IPS-18c (cell line): ENCODE measurements around the gene ACACB.
"Not testable (repeated sequence)": the region's sequence is repeated elsewhere in the genome, so short reads cannot be mapped to it uniquely, and the experiment has no call there.

Source experiments
- H3K4me3 ChIP-seq: 2 replicates; pipeline ENCODE4 v1.7.0; 2013; ENCODE audit warnings: low read depth, mild to moderate bottlenecking, low read length, moderate library complexity; ENCODE audit not compliant: insufficient read depth
- H3K9me3 ChIP-seq: one replicate; pipeline ENCODE4 v1.6.1; 2013; ENCODE audit warnings: mild to moderate bottlenecking, low read length, moderate library complexity; ENCODE audit not compliant: control insufficient read depth, insufficient read depth

The ACACB gene

DNA sequence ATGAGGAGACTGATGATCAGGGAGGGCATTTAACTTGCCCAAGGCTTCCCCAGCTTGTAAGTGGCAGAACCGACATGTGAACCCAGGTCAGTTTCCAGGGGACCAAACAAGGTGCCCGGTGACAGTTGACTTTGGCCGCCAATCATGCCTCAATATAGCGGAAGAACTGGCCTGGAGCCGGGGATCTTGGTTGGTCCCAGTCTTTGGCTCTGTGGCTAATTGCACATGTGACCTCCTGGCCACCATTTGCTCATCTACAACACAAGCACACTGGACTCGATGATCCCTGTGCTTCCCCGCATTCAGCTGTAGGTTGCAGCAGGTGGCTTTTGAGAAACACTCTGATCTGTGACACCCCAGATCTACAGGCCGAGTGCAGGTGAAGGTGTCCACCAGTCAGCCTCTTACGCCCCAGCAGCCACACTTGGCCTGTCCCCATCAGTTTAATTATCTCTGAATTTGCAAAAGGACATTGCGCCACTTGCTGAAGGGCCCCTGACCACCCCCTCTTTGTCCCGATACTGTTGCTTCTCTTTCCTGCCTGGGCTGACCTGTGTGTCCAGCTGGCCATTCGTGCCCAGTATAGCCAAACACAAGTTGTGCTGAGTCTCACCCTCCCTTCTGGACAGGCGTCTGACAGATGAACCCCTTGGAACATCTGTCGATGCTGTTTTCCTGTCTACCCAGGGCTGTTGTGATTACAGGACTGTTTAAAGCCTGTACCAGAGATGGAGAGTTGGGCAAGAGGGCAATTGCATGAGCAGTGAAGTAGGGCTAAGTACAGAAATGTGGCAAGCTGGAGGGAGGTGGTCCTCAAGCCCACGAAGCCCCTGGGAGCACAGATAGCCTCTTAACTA lies 14.1 kb downstream of the ACACB start:
- no peak overlapping the region for H3K4me3 ChIP-seq
- no peaks in the 10 kb centered on the region for H3K9me3 ChIP-seq

DNA sequence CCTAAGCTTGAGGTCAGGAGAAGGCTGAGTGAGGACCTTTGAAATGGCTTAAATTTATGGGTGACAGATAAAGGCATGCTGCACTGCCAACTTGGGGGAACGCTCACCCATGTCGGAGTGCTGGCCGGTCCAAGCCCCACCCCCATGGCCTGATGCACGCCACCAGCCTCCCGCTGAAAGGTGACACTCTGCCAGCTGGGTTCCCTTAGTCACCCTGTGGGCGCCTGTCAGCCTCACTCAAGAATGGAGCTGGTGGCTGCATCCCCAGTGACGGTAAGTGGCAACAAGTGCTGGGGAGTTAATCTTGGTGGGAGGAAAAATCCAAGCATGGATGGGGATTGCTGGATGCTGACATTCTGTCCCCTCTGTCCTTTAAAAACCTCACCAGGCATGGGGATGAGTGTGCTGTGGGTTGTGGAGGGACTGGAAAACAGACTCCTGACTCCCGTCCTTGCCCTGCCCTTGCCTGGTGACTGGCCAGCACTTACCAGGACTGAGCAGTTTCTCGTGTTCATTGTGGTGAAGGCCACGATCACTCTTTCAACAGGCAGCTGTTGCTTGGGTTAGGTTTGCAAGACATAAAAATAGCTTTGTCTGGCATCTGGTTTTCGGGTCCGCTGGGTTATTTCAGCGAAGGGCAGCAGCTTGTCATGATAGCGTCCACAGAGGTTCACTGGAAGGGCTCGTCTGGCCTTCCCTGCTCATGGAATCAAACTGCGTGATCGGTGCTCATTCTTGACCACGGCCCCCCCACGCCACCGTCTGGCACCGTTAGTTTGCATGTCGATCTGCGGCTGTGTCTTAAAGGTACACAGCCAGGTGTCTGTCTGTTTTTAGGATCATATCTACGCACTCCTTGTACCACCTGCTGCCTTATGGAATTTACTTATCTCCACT lies 15.0 kb downstream of the ACACB start:
- Histone ChIP-seq H3K9me3 (no peaks in the 10 kb centered on the region), H3K4me3 (no peak overlapping the region; the same call in 1 of the 2 replicates)

GRCh38 chr12:109134186-109134917 lies 18.0 kb downstream of the ACACB start:
- Histone ChIP-seq H3K9me3 (no peaks in the 10 kb centered on the region), H3K4me3 (no peak overlapping the region)

DNA sequence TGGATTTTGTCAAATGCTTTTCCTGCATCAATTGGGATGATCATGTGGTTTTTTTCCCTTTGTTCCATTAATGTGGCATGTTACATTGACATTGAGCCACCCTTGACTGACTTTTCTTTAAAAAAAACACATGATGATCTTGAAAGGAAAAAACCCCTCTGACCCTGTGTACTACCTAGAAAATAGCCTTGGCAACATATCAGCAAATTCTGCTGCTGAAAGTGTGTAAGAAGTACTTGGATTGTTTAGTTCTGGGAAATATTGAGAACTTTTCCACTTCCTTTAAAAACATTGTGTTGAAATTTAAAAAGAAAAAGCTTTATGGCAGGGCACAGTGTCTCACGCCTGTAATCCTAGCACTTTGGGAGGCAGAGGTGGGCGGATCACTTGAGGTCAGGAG lies 20.7 kb downstream of the ACACB start:
- Histone ChIP-seq H3K4me3 (no peak overlapping the region), H3K9me3 (no peaks in the 10 kb centered on the region)

GRCh38 chr12:109139360-109139759 lies 23.0 kb downstream of the ACACB start:
- Histone ChIP-seq H3K9me3 (no peaks in the 10 kb centered on the region), H3K4me3 (no peak overlapping the region)

DNA sequence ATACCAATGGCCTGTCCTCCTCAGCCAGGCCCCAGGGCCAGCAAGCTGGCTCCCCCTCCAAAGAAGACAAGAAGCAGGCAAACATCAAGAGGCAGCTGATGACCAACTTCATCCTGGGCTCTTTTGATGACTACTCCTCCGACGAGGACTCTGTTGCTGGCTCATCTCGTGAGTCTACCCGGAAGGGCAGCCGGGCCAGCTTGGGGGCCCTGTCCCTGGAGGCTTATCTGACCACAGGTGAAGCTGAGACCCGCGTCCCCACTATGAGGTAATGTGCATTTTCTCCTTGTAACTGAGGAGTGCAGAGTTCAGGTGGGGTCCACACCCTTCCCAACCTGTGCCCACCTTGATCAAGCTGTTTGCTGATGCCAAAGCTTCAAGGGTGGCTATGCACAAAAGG lies 23.4 kb downstream of the ACACB start:
- Histone ChIP-seq H3K9me3 (no peaks in the 10 kb centered on the region), H3K4me3 (no peak overlapping the region)

- Histone ChIP-seq H3K4me3 (no peak overlapping the region), H3K9me3 (no peaks in the 10 kb centered on the region)
These were observed 24.2 kb downstream of the ACACB start for GRCh38 chr12:109140560-109140959.

- H3K9me3 ChIP-seq: no peaks in the 10 kb centered on the region
- no peak overlapping the region for H3K4me3 ChIP-seq
These were observed 27.8 kb downstream of the ACACB start for GRCh38 chr12:109144224-109144623.

GRCh38 chr12:109147126-109147525 lies 30.7 kb downstream of the ACACB start:
- H3K9me3 ChIP-seq, H3K4me3 ChIP-seq: not testable (repeated sequence)

DNA sequence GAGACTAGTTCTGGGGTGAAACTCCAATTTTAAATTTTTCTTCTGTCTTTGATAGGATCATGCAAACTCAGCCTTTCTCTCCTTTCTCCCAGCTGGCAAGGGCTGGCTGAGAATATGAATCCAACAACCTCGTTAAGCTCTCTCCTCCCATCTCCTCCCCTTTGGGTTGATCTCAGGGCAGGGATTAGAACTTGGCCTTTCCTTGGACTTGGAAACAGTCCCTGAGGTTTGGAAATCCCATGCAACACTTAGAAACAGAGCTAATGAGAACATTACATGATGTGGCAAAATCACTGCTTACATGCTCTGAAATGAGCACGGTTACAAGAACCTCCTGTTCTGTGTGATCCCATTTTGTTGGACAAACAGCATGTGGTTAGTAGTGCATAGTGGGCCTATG lies 31.6 kb downstream of the ACACB start:
- Histone ChIP-seq H3K9me3 (no peaks in the 10 kb centered on the region), H3K4me3 (no peak overlapping the region)

GRCh38 chr12:109150124-109150640 lies 33.8 kb downstream of the ACACB start:
- H3K9me3 ChIP-seq: no peaks in the 10 kb centered on the region
- H3K4me3 ChIP-seq: no peak overlapping the region

DNA sequence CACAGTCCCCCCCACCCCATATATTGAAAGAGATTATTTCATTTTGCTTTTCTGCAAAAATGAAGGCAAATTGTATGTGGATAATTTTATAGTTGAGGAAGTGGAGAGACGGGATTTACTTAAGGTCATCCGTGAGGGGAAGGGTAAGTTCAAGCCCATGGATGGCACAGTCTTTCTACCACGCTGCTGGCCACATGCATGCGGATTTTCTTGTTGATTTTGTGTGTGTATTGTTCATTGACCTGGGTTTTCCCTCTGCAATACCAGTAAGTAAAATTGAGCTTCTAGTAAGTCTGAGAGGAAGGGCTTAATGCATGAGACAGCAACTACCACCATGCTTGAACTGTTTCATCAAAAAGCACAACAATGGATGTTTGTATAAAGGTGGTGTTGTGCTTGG lies 35.1 kb downstream of the ACACB start:
- Histone ChIP-seq H3K4me3 (no peak overlapping the region), H3K9me3 (no peaks in the 10 kb centered on the region)

DNA sequence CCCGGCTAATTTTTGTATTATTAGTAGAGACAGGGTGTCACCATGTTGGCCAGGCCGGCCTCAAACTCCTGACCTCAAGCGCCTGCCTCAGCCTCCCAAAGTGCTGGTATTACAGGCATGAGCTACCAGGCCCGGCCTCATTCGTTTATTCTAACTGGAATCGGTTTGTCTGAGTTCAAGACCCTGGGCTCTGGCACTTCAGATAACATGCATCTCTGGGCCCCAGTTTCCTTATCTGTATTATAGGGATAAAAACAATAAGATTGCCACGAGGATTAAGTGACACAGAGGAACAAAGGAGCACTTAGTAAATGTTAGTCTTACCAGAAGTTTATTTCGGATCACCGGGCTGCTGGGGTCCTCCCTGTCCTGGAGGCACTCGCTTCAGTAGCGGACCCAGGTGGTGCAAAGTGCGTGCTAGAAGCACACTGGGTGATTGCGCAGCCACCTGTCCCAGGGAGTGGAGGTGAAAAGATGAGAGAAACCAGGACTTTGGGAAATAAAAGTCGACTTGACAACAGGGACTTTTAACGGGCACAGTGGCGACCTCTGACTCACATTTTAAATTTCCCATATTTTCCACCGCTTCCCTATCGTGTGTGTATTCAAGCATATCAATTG lies 37.5 kb downstream of the ACACB start:
- peak overlapping the region; percentile 61 for H3K4me3 ChIP-seq
- H3K9me3 ChIP-seq: no peaks in the 10 kb centered on the region

- no peaks in the 10 kb centered on the region for H3K9me3 ChIP-seq
- H3K4me3 ChIP-seq: peak overlapping the region; percentile 84
These were observed 38.4 kb downstream of the ACACB start for GRCh38 chr12:109154451-109155438.

GRCh38 chr12:109156036-109156435 lies 39.6 kb downstream of the ACACB start:
- Histone ChIP-seq H3K9me3 (no peaks in the 10 kb centered on the region), H3K4me3 (no peak overlapping the region)

DNA sequence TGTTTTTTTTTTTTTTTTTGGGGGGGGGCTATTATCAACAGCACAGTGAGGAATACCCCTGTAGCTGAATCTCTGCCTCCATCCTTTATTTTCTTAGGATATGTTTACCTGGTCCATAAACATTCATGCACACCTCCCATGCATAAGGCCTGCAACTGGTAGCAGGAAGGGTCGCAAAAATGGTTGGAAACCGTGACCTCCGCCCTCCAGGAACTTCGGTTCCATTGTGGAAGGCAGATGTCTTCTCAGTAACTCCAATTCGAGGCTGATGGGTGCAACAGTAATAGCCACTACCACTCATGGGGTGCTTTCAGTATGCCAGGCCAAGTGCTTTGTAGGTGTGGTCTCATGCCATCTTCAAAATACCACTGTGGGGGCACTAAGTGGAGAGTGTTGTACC lies 40.2 kb downstream of the ACACB start:
- Histone ChIP-seq H3K4me3 (no peak overlapping the region), H3K9me3 (no peaks in the 10 kb centered on the region)
